GM12878 (cell line): Measurements from ENCODE around the gene TNK2. TPM values are rescaled to one million over a fixed set of nuclear protein-coding genes. Genes with fewer than 3 reads are reported as not detected.

Experiments
- ATAC-seq: fragments of 200-7000 bp; cut with Tn5 transposase; 3 replicates; pipeline ENCODE4 v1.9.1; 2020; ENCODE audit warnings: mild to moderate bottlenecking, moderate library complexity
- BruUV-seq: library from RNA; stranded (reverse); fragments of 400-500 nt; replicated peaks from 2 replicates; lab custom pipeline; 2021; lab: Mats Ljungman, UMichigan
- CTCF ChIA-PET: fragments of 300-600 bp; sonication (Branson Sonifier 250); formaldehyde crosslinking; extraction: SDS; loops from one replicate; lab custom pipeline; 2021; ENCODE audit warnings: inconsistent platforms; lab: Yijun Ruan, JAX
- POLR2A ChIA-PET: fragments of 350-600 bp; formaldehyde crosslinking; extraction: SDS; loops from one replicate; lab custom pipeline; 2021; ENCODE audit warnings: inconsistent platforms; lab: Charles Lee
- RAD21 ChIA-PET: fragments of 300-600 bp; sonication (Branson Sonifier 250); formaldehyde crosslinking; loops from one replicate; lab custom pipeline; 2023; ENCODE audit warnings: antibody characterized with exemption; ENCODE audit not compliant: unreplicated experiment; lab: Charles Lee
- SMC1A ChIA-PET: fragments of 300-600 bp; sonication (Branson Sonifier 250); formaldehyde crosslinking; loops from one replicate; lab custom pipeline; 2023; ENCODE audit not compliant: unreplicated experiment, uncharacterized antibody; lab: Charles Lee
- DNase-seq: peaks from one replicate; pipeline ENCODE4 v3.0.0-alpha.2; 2011; ENCODE audit warnings: low read depth, low spot score
- FAIRE-seq: peaks from 3 replicates; lab custom pipeline; 2011; peaks lifted over from hg19 to GRCh38; lab: Jason Lieb, UNC
- H2AFZ ChIP-seq: 2 replicates; pipeline ENCODE4 v1.6.0; 2011; ENCODE audit warnings: low read depth, low read length, control low read depth; ENCODE audit not compliant: control insufficient read depth
- H3K27ac ChIP-seq: 2 replicates; pipeline ENCODE4 v1.5.1; 2011; ENCODE audit warnings: control low read depth; ENCODE audit not compliant: control insufficient read depth, insufficient read depth
- H3K27me3 ChIP-seq, 2 experiments: replicated peaks in 1 of 2; 2 replicates each; pipeline versions ENCODE4 v1.6.0 to v1.6.1; 2011; ENCODE audit warnings: low read length in 1 of 2; ENCODE audit not compliant: control insufficient read depth in 2 of 2, insufficient read depth in 2 of 2
- H3K36me3 ChIP-seq, 2 experiments: 2 replicates each; pipeline ENCODE4 v1.5.1; 2011; ENCODE audit warnings: low read length in 1 of 2; ENCODE audit not compliant: control insufficient read depth in 2 of 2, insufficient read depth in 2 of 2
- H3K4me1 ChIP-seq: 2 replicates; pipeline ENCODE4 v1.6.1; 2011; ENCODE audit warnings: mild to moderate bottlenecking, low read length, moderate library complexity, mixed read lengths; ENCODE audit not compliant: control insufficient read depth, insufficient read depth
- H3K4me2 ChIP-seq: 2 replicates; pipeline ENCODE4 v1.6.0; 2011; ENCODE audit warnings: control low read depth; ENCODE audit not compliant: control insufficient read depth, insufficient read depth
- H3K4me3 ChIP-seq: fragments of 200-600 bp; sonication (generic); 2 replicates; pipeline ENCODE4 v1.5.1; 2016
- H3K79me2 ChIP-seq: 2 replicates; pipeline ENCODE4 v1.6.0; 2011; ENCODE audit warnings: low read length; ENCODE audit not compliant: control insufficient read depth, insufficient read depth
- H3K9ac ChIP-seq: 2 replicates; pipeline ENCODE4 v1.8.0; 2011; ENCODE audit warnings: low read length, control low read depth, mixed read lengths; ENCODE audit not compliant: control insufficient read depth, insufficient read depth
- H3K9me3 ChIP-seq: replicated peaks from 3 replicates; pipeline ENCODE4 v1.5.1; 2011; ENCODE audit warnings: mild to moderate bottlenecking, low read length; ENCODE audit not compliant: control insufficient read depth, insufficient read depth
- H4K20me1 ChIP-seq: 2 replicates; pipeline ENCODE4 v1.6.0; 2011; ENCODE audit not compliant: control insufficient read depth, insufficient read depth
- SMAD1 ChIP-seq: fragments of 450-650 bp; IDR thresholded peaks from 2 replicates; pipeline ENCODE4 v1.6.1; 2018; ENCODE audit warnings: mild to moderate bottlenecking, low read depth; ENCODE audit not compliant: partially characterized antibody
- STAT1 ChIP-seq: fragments of 450-650 bp; conservative IDR thresholded peaks from 2 replicates; pipeline ENCODE4 v1.6.1; 2014; ENCODE audit warnings: antibody characterized with exemption, mild to moderate bottlenecking
- SUPT20H ChIP-seq: IDR thresholded peaks from 2 replicates; pipeline ENCODE4 v1.6.1; 2011; ENCODE audit warnings: low read depth, mild to moderate bottlenecking, low read length, moderate library complexity, borderline replicate concordance; ENCODE audit not compliant: control insufficient read depth
- TCF7 ChIP-seq: IDR thresholded peaks from 2 replicates; pipeline ENCODE4 v1.6.1; 2014; ENCODE audit warnings: antibody characterized with exemption, borderline replicate concordance
- USF1 ChIP-seq: IDR thresholded peaks from 2 replicates; pipeline ENCODE4 v1.6.1; 2011; ENCODE audit warnings: borderline replicate concordance, low read depth, mild to moderate bottlenecking, moderate library complexity, mixed read lengths, low read length; ENCODE audit not compliant: insufficient read depth; ENCODE audit errors: extremely low read length
- ZBTB33 ChIP-seq: fragments of 450-650 bp; IDR thresholded peaks from 2 replicates; pipeline ENCODE4 v1.6.1; 2017; ENCODE audit warnings: mild to moderate bottlenecking
- WGBS: methylation state at CpG from one replicate; pipeline ENCODE4 v1.1.6; 2016; ENCODE audit warnings: low lambda C conversion rate; ENCODE audit not compliant: insufficient replicate concordance, insufficient coverage; ENCODE audit errors: missing lambda C conversion rate; 5-methylcytosine and 5-hydroxymethylcytosine counted together
- in situ Hi-C: fragments of 300-500 bp; cut with MboI; formaldehyde crosslinking; loops from 9 replicates; pipeline ENCODE4 v1.14.3; 2018; ENCODE audit warnings: mixed read lengths
- intact Hi-C: fragments of 100-400 bp; cut with micrococcal nuclease; formaldehyde crosslinking; loops from one replicate; pipeline ENCODE4 v1.14.2; 2022; ENCODE audit not compliant: unreplicated experiment
- polyA plus RNA-seq, 11 experiments: library from polyadenylated mRNA; depleted of rRNA in 4 of 11; unstranded in 6 of 11; stranded (reverse) in 5 of 11; fragments of >200 nt; fragmentation: Nextera tagmentation in 4 of 11; fragmentation: Illumina TruSeq in 1 of 11; extraction: Ambion mirVana in 4 of 11; extraction: Trizol in 1 of 11; gene quantifications; 1 replicate in 1 of 11; 2 replicates in 10 of 11; pipeline versions ENCODE4 v1.2.1 to v1.2.3, GENCODE V29; 2011 to 2016; ENCODE audit warnings: inconsistent platforms in 2 of 11, missing spikeins in 2 of 11, low read depth in 1 of 11
- total RNA-seq, 4 experiments: library from RNA; depleted of rRNA in 3 of 4; stranded (reverse); fragments of >200 nt in 3 of 4; fragmentation: Illumina TruSeq in 1 of 4; extraction: Trizol in 1 of 4; gene quantifications; 2 replicates each; pipeline versions ENCODE4 v1.2.1 to v1.2.3, GENCODE V29; 2013 to 2021
- TF ChIP-seq, protein P1 (sequence below): fragments of 450-650 bp; IDR thresholded peaks from 2 replicates; pipeline ENCODE4 v1.6.1; 2018; ENCODE audit warnings: mild to moderate bottlenecking, low read depth, moderate library complexity; ENCODE audit not compliant: partially characterized antibody

Gene TNK2
- total and polyA plus RNA-seq, 10 of the 15 experiments (the other 5 are each of a cell fraction or from before 2014, with no cell fraction given), result 0.13 to 47.8 (median 10.8) TPM

DNA sequence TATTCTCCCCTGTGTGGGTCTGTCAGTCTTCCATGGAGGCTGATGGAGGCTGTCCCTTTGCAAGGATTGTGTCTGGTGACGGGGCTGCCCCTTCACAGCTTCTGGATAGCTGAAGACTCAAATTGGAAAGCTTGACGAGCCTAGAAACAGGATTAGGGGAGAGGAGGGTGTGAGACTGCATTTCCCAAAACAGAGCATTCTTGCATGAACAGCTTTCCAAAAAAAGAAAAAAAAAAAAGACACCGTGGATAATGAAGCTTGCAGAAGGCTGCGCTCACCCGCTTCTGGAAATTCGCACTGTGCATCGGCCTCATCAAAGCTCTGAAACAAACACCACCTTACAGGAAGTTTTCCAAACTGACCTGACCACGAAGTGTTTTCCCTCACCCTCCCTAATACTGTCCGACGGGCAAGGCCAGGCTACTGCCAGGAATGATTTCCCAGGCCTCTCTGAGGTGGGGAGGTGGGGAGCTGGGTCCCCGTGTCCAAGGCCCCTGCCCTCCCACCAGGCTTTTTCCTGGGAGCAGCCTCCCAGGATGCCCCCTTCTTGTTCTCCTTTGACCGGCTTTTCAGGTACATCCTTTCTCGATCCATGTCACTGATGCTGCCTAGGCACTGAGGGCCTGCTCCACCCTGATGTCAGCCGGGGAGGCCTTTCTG is 71.7 kb downstream of the TNK2 start (continued):
- TF ChIP-seq ZBTB33 (no peak), STAT1 (no peak), TCF7 (no peak), SMAD1 (no peak), USF1 (no peak), SUPT20H (no peak)

DNA sequence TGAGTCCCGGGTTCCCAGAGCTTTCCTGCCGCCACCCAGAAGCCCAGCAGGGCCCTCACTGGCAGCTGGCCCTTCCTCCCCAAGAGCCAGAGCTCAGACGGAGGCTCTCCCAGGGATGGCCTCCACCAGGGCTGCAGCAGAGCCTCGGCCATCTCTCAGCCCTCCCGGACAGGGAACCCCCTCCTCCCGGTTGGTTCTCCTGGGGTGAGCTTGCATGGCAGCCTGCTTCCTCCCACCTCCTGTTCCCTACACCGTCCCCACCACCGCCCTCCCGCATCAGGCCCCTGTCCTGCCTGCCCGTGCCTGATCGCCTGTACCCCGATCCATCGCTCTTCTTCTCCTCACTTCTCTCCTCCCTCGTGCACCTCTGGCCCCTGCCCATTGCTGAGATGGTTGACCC is 72.6 kb downstream of the TNK2 start:
- intact Hi-C loops, result no loop called here
- Histone ChIP-seq H3K79me2 (no peaks in the 10 kb centered on the region), H3K36me3 (no peaks in the 10 kb centered on the region), H2AFZ (no peak overlapping the region), H3K27ac (no peak overlapping the region), H3K9ac (no peak overlapping the region), H4K20me1 (no peaks in the 10 kb centered on the region), H3K27me3 (no peaks in the 10 kb centered on the region; a peak in 2 of 4 replicates)
- DNase-seq (no peak), FAIRE-seq (no peak)
- CTCF ChIA-PET, result no interaction called here
- TF ChIP-seq, protein P1, sequence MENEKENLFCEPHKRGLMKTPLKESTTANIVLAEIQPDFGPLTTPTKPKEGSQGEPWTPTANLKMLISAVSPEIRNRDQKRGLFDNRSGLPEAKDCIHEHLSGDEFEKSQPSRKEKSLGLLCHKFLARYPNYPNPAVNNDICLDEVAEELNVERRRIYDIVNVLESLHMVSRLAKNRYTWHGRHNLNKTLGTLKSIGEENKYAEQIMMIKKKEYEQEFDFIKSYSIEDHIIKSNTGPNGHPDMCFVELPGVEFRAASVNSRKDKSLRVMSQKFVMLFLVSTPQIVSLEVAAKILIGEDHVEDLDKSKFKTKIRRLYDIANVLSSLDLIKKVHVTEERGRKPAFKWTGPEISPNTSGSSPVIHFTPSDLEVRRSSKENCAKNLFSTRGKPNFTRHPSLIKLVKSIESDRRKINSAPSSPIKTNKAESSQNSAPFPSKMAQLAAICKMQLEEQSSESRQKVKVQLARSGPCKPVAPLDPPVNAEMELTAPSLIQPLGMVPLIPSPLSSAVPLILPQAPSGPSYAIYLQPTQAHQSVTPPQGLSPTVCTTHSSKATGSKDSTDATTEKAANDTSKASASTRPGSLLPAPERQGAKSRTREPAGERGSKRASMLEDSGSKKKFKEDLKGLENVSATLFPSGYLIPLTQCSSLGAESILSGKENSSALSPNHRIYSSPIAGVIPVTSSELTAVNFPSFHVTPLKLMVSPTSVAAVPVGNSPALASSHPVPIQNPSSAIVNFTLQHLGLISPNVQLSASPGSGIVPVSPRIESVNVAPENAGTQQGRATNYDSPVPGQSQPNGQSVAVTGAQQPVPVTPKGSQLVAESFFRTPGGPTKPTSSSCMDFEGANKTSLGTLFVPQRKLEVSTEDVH, result no peak
- TF ChIP-seq, all 136 proteins: peak for 0
- H3K4me2 ChIP-seq, result no peak overlapping the region
- in situ Hi-C loops, result loop anchor here (5.0 kb wide), 1 partner anchor 78 kb away; no protein-coding TSS in a partner anchor
- ChIA-PET POLR2A (no interaction called here), SMC1A (no interaction called here), RAD21 (no interaction called here)
- no peak for ATAC-seq
- H3K4me3 ChIP-seq, result no peak overlapping the region
- no peaks in the 10 kb centered on the region; the same call in 2 of the 3 replicates for H3K9me3 ChIP-seq
- WGBS, result 69% methylated on average over 13 of the region's 14 CpGs
- BruUV-seq, result no TSS peak
- H3K4me1 ChIP-seq, result peaks cover 10% of the 10 kb centered on the region
